Measurements from ENCODE around the gene ORMDL3.
"Not testable (repeated sequence)": the region's sequence is repeated elsewhere in the genome, so short reads cannot be mapped to it uniquely, and the experiment has no call there.

Gene ORMDL3

DNA sequence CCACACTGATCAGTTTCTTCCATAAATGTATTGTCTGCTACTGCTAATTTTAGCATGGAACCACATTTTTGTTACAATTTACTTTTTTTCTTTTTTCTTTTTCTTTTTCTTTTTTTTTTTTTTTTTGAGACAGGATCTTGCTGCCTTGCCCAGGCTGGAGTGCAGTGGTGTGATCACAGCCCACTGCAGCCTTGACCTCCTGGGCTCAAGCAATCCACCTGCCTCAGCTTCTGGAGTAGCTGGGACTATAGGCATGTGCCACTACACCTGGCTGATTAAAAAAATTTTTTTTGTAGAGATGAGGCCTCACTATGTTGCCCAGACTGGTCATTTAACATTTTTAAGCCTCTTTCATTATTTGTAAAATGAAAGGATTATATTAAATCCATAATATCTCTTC lies 40.3 kb downstream of the ORMDL3 start:
- TF ChIP-seq ZNF560 (tag by site-specific recombination; IDR thresholded peaks at IDR 0.05; ENCODE audit: borderline replicate concordance) (no peak), HOXD13 (CRISPR knock-in tag; IDR thresholded peaks at IDR 0.05; ENCODE audit: borderline replicate concordance) (no peak), ZNF121 (tag by site-specific recombination; IDR thresholded peaks at IDR 0.05) (0 out of 2 replicates have a peak, but pooled peaks have one; percentile 23), MZF1 (tag by site-specific recombination; IDR thresholded peaks at IDR 0.05; ENCODE audit: borderline replicate concordance) (no peak)
- Histone ChIP-seq H3K27ac (ENCODE audit: extremely low read depth, low read depth, low read length) (no peak overlapping the region), H3K9me3 (ENCODE audit: control insufficient read depth, insufficient read depth, low read depth, low read length) (no peaks in the 10 kb centered on the region), H3K4me1 (ENCODE audit: control insufficient read depth, insufficient read depth, low read length) (no peaks in the 10 kb centered on the region), H3K4me3 (ENCODE audit: low read depth, low read length) (no peak overlapping the region), H3K36me3 (ENCODE audit: control insufficient read depth in 2 of 2, insufficient read depth in 1 of 2, low read length in 2 of 2) (no peaks in the 10 kb centered on the region)
- POLR2A ChIA-PET: no interaction called here
- CTCF ChIA-PET: interaction anchor here (0.6 to 0.7 kb wide), 3 partner anchors 23 to 643 kb away, joined by 4 to 5 read pairs (median 4); no protein-coding TSS in a partner anchor

DNA sequence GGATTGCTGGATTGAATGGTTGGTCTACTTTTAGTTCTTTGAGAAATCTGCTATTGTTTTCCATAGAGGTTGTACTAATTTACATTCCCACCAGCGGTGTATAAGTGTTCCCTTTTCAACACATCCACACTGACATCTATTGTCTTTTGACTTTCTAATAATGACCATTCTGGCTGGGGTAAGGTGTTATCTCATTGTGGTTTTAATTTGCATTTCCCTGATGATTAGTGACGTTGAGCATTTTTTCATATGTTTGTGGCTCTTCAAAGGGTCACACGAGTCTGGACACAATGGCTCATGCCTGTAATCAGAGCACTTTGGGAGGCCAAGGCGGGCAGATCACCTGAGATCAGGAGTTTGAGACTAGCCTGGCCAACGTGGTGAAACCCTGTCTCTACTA lies 41.3 kb downstream of the ORMDL3 start:
- CTCF ChIA-PET; H3K9me3 ChIP-seq (ENCODE audit: control insufficient read depth, insufficient read depth, low read depth, low read length); H3K36me3 ChIP-seq (ENCODE audit: control insufficient read depth in 2 of 2, insufficient read depth in 1 of 2, low read length in 2 of 2); H3K4me3 ChIP-seq (ENCODE audit: low read depth, low read length); H3K27ac ChIP-seq (ENCODE audit: extremely low read depth, low read depth, low read length); H3K4me1 ChIP-seq (ENCODE audit: control insufficient read depth, insufficient read depth, low read length); POLR2A ChIA-PET: not testable (repeated sequence)

DNA sequence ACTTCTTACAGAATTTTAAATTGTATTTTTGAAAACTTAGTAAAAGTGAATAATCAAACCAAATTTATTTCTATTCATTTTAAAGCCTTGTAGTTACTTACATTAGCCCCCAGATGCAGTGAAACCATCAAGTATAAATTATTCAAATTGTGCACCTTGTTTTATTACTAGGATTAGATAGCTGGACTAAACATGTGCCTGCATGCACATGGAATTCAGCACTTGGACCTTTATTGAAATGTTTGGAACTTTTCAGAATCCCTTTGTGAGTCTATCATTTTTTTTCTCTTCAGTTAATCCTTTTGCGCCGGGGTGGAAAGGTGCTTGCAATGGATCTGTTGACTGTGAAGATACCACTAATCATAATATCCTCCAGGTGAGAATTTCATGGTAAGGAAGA lies 54.6 kb downstream of the ORMDL3 start:
- ChIA-PET CTCF (interaction anchor here (0.9 to 1.6 kb wide), 3 partner anchors 27 to 143 kb away, joined by 3 to 4 read pairs (median 3); partner anchors contain the start of gene PSMD3), POLR2A (no interaction called here)
- Histone ChIP-seq H3K4me1 (ENCODE audit: control insufficient read depth, insufficient read depth, low read length) (no peaks in the 10 kb centered on the region), H3K27ac (ENCODE audit: extremely low read depth, low read depth, low read length) (no peak overlapping the region), H3K36me3 (ENCODE audit: control insufficient read depth in 2 of 2, insufficient read depth in 1 of 2, low read length in 2 of 2) (no peaks in the 10 kb centered on the region), H3K9me3 (ENCODE audit: control insufficient read depth, insufficient read depth, low read depth, low read length) (no peaks in the 10 kb centered on the region), H3K4me3 (ENCODE audit: low read depth, low read length) (no peak overlapping the region)
- no peak for TF ChIP-seq ZNF174 (tag by site-specific recombination; IDR thresholded peaks at IDR 0.05)
- TF ChIP-seq ZNF248 (tag by site-specific recombination; IDR thresholded peaks at IDR 0.05): no peak
- no peak for TF ChIP-seq OSR2 (tag by site-specific recombination; IDR thresholded peaks at IDR 0.05)
- TF ChIP-seq ZNF324 (tag by site-specific recombination; IDR thresholded peaks at IDR 0.05): no peak
- TF ChIP-seq, protein P1, sequence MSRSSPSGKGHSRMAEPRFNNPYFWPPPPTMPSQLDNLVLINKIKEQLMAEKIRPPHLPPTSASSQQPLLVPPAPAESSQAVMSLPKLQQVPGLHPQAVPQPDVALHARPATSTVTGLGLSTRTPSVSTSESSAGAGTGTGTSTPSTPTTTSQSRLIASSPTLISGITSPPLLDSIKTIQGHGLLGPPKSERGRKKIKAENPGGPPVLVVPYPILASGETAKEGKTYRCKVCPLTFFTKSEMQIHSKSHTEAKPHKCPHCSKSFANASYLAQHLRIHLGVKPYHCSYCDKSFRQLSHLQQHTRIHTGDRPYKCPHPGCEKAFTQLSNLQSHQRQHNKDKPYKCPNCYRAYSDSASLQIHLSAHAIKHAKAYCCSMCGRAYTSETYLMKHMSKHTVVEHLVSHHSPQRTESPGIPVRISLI (tag by site-specific recombination; IDR thresholded peaks at IDR 0.05): no peak
- TF ChIP-seq ZBTB1 (tag by site-specific recombination; IDR thresholded peaks at IDR 0.05): no peak
- TF ChIP-seq, protein P2, sequence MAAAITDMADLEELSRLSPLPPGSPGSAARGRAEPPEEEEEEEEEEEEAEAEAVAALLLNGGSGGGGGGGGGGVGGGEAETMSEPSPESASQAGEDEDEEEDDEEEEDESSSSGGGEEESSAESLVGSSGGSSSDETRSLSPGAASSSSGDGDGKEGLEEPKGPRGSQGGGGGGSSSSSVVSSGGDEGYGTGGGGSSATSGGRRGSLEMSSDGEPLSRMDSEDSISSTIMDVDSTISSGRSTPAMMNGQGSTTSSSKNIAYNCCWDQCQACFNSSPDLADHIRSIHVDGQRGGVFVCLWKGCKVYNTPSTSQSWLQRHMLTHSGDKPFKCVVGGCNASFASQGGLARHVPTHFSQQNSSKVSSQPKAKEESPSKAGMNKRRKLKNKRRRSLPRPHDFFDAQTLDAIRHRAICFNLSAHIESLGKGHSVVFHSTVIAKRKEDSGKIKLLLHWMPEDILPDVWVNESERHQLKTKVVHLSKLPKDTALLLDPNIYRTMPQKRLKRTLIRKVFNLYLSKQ (tag by site-specific recombination; IDR thresholded peaks at IDR 0.05; ENCODE audit: borderline replicate concordance): no peak
- TF ChIP-seq ZNF23 (tag by site-specific recombination; IDR thresholded peaks at IDR 0.05; ENCODE audit: borderline replicate concordance): no peak
- TF ChIP-seq ZXDB (tag by site-specific recombination; IDR thresholded peaks at IDR 0.05): no peak
- no peak for TF ChIP-seq ZNF544 (tag by site-specific recombination; IDR thresholded peaks at IDR 0.05)
- no peak for TF ChIP-seq ZNF621 (tag by site-specific recombination; IDR thresholded peaks at IDR 0.05)
- TF ChIP-seq, protein P3, sequence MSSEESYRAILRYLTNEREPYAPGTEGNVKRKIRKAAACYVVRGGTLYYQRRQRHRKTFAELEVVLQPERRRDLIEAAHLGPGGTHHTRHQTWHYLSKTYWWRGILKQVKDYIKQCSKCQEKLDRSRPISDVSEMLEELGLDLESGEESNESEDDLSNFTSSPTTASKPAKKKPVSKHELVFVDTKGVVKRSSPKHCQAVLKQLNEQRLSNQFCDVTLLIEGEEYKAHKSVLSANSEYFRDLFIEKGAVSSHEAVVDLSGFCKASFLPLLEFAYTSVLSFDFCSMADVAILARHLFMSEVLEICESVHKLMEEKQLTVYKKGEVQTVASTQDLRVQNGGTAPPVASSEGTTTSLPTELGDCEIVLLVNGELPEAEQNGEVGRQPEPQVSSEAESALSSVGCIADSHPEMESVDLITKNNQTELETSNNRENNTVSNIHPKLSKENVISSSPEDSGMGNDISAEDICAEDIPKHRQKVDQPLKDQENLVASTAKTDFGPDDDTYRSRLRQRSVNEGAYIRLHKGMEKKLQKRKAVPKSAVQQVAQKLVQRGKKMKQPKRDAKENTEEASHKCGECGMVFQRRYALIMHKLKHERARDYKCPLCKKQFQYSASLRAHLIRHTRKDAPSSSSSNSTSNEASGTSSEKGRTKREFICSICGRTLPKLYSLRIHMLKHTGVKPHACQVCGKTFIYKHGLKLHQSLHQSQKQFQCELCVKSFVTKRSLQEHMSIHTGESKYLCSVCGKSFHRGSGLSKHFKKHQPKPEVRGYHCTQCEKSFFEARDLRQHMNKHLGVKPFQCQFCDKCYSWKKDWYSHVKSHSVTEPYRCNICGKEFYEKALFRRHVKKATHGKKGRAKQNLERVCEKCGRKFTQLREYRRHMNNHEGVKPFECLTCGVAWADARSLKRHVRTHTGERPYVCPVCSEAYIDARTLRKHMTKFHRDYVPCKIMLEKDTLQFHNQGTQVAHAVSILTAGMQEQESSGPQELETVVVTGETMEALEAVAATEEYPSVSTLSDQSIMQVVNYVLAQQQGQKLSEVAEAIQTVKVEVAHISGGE (tag by site-specific recombination; conservative IDR thresholded peaks at IDR 0.05; ENCODE audit: low read depth): no peak
- TF ChIP-seq, protein P4, sequence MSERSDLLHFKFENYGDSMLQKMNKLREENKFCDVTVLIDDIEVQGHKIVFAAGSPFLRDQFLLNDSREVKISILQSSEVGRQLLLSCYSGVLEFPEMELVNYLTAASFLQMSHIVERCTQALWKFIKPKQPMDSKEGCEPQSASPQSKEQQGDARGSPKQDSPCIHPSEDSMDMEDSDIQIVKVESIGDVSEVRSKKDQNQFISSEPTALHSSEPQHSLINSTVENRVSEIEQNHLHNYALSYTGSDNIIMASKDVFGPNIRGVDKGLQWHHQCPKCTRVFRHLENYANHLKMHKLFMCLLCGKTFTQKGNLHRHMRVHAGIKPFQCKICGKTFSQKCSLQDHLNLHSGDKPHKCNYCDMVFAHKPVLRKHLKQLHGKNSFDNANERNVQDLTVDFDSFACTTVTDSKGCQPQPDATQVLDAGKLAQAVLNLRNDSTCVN (tag by site-specific recombination; optimal IDR thresholded peaks at IDR 0.05): no peak
- TF ChIP-seq ZBTB7A (tag by site-specific recombination; IDR thresholded peaks at IDR 0.05; ENCODE audit: low read depth): no peak
- TF ChIP-seq ZSCAN16 (tag by site-specific recombination; IDR thresholded peaks at IDR 0.05): no peak
- no peak for TF ChIP-seq ZNF132 (tag by site-specific recombination; IDR thresholded peaks at IDR 0.05; ENCODE audit: borderline replicate concordance)
- TF ChIP-seq, protein P5, sequence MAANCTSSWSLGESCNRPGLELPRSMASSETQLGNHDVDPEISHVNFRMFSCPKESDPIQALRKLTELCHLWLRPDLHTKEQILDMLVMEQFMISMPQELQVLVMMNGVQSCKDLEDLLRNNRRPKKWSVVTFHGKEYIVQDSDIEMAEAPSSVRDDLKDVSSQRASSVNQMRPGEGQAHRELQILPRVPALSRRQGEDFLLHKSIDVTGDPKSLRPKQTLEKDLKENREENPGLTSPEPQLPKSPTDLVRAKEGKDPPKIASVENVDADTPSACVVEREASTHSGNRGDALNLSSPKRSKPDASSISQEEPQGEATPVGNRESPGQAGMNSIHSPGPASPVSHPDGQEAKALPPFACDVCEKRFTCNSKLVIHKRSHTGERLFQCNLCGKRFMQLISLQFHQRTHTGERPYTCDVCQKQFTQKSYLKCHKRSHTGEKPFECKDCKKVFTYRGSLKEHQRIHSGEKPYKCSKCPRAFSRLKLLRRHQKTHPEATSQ (tag by site-specific recombination; IDR thresholded peaks at IDR 0.05): no peak
- no peak for TF ChIP-seq ZNF121 (tag by site-specific recombination; IDR thresholded peaks at IDR 0.05)
- TF ChIP-seq, protein P6, sequence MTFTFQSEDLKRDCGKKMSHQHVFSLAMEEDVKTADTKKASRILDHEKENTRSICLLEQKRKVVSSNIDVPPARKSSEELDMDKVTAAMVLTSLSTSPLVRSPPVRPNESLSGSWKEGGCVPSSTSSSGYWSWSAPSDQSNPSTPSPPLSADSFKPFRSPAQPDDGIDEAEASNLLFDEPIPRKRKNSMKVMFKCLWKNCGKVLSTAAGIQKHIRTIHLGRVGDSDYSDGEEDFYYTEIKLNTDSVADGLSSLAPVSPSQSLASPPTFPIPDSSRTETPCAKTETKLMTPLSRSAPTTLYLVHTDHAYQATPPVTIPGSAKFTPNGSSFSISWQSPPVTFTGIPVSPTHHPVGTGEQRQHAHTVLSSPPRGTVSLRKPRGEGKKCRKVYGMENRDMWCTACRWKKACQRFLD (tag by site-specific recombination; IDR thresholded peaks at IDR 0.05): no peak
